Ishikawa (cell line): ENCODE results near the gene TIAM1.

Experiments
- EGR1 ChIP-seq: IDR thresholded peaks from 2 replicates; pipeline ENCODE4 v1.6.1; 2012
- MAX ChIP-seq: IDR thresholded peaks from 2 replicates; pipeline ENCODE4 v1.6.1; 2012
- RAD21 ChIP-seq: IDR thresholded peaks from 2 replicates; pipeline ENCODE4 v1.6.1; 2012; ENCODE audit warnings: low read depth

GRCh38 chr21:31288191-31288590 lies 55.9 kb downstream of the TIAM1 start:
- TF ChIP-seq RAD21 (no peak), EGR1 (no peak), MAX (no peak)
